GM19043 (cell line): ENCODE results near the gene POTED.
"Not testable (repeated sequence)": the region's sequence is repeated elsewhere in the genome, so short reads cannot be mapped to it uniquely, and the experiment has no call there.

Experiments
- ATAC-seq: cut with Tn5 transposase; IDR thresholded peaks from one replicate; pipeline ENCODE4 v1.9.1; 2021; ENCODE audit warnings: low read depth; ENCODE audit not compliant: unreplicated experiment

The POTED gene

DNA sequence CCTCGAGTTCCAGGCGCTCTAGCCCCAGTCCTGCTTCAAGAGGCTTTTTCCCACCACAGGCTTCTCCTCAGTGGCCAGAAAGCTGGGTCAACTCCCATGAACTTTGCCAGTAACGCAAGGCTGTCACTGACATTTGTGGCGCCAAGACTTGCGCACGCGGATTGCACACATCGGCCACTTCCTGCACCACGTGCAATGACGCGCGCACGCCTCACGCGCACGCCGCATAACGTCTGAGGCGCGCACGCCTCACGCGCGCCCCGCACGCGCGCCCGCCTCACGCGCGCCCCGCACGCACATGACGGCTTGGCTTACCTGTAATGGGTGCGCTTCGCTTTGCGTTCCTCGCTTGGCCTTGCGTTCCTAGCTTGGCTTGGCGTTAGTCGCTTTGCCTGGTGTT is at the start of gene POTED:
POTED (plus strand) TSS at position 301 of the 400 bp plus-strand sequence. CDS start 452 bp downstream, outside the sequence.
- ATAC-seq, result not testable (repeated sequence)

DNA sequence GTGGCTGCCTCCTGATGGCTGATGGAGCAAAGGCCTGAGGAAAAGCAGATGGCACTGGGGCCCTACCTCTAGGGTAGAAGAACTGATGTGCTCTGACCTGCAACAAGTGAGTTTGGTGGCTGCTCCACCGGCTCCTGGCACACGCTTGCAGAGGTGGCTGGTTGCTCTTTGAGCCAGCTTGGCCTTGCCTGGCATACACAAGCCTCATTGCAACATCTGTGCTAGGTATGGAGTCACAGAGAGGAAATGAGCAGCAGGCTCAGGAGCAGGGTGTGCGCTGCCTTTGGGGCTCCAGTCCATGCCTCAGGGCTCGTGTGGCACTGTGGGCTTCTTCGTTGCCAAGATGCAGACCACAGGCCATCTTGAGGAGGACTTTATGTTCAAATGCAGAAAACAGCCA is 40.5 kb downstream of the POTED start:
- not testable (repeated sequence) for ATAC-seq

DNA sequence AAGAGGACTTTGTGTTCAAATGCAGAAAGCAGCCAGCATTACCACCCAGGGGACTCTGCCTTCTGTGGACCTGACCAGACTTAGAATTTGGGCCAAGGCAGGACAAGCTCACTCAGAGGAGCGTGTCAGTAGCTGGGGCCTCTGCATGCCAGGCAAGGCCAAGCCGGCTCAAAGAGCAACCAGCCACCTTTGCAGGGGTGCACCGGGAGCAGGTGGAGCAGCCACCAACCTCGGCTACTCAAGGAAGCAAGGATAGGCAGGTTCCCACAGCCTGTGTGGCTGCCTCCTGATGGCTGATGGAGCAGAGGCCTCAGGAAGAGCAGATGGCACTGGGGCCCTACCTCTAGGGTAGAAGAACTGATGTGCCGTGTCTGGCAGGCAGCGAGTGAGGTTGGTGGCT is 42.2 kb downstream of the POTED start:
- ATAC-seq, result not testable (repeated sequence)
